Fibroblast of peridontal ligament (primary cell): ENCODE results near the gene LRP2.

Experiments
- DNase-seq: peaks from one replicate; pipeline ENCODE4 v3.0.0-alpha.2; 2010; ENCODE audit errors: extremely low read depth

LRP2 gene

DNA sequence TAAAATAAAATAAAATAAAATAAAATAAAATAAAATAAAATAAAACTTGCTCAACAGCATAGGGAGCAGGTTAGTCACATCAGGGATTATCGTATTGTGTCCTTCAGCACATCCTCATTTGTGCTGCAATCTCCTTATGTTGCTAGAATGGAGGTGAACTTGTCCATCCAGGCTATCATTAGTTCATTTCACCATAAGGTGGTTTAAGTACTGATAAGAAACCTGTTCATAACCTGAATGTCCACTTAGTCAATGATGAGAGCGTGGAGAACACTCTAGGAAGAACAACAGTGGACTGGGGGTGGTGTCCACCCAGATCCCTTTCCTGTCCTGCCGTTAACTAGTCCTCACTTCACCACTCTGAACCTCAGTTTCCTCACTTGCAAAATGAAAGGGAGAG is 271.1 kb downstream of the LRP2 start:
- DNase-seq: no peak

DNA sequence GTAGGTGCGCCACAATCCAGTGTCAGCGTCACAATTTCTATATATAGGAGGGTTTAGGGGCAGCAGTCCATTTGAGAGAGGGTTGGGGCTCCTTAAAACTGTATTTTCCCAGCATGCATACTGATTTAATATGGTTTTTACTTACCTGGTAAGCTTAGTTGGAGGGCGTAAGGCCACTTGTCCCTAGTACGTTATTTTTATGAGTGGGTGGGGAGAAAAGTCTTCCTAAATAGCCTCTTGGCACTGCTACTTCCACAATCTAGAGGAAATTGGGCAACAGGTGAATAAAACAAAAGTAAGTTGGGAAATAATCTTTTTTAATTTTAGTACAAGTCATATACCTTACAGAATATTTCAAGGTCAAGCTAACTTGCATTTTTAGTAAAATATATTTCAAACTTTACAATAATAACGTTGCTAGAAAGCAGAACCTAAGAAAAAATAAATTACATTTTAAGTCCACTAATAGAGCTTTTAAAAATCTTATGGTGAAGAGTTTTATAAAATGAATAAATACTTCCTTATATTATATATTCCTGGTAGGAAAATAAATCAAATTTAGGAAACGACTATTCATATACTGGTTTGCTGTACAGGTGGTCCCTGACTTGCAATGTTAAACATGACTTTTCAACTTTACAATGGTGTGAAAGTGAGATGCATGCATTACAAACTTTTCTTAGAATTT is 272.1 kb downstream of the LRP2 start:
- DNase-seq: no peak

DNA sequence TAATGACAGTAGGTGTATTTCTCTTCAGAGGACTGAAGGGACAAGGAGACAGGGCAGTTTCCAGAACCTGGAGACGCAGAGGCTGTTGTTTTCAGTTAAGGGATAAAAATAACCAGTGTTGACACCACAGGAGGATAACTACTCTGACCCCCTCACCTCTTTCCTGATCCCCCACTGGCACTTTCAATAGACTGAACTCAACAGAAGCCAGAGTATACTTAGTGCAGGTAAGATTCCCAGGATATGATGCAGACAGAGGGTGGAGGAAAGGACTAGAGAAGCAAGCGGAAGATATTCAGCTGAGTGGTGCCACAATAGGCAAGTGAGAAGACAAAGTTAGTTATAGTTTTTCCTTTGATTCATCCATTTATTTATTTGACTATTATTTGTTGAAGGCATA is 273.2 kb downstream of the LRP2 start:
- DNase-seq: no peak

DNA sequence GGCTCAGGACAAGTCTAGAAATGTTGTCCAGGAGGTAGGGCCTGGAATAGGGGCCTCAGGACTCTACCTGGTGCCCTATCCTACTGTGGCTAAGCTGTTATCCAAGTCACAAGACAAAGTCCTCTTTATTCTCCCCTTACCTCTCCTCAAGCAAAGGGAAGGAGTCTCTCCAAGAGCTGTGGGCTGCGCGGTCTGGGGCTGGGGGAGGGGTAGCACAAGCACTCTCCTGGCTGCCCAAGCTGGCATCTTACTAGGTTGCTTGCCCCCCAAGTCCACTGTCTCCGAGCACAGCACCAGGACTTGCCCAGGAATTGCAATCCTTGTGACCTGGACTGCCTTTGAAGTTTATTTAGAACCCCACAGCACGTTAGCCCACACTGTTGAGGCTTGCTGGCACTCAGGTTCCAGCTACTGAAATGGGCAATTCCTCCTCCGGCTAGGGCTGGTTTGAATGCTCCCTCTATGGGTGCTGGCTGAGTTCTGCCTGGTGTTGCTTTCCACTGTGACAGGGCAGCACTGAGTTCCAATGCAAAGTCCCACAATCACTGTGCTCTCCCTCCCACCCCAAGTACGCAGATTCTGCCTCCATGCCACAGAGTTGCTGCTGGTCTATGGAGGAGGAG is 274.5 kb downstream of the LRP2 start:
- no peak for DNase-seq

DNA sequence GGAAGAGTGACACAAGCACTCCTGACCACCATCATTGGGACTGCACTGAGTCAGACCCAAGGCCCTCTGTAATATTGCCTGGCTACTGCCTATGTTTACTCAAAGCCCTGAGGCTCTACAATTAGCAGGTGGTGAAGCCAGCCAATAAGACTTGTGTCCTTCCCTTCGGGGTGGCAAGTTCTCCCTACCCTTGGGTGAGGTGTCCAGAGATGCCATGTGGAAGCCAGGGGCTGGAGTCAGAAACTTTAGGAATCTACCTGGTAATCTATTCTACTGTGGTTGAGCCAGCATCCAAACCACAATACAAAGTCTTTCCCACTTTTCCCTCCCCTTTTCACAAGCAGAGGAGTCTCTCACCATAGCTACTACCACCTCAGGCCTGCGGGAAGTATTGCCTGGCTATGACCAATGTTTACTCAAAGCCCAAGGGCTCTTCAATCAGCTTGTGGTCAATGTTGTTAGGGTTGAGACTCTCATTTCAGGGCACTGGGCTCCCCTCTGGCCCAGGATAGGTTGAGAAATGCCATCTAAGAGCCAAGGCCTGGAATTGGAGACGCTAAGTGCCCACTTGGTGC is 275.4 kb downstream of the LRP2 start:
- peak; percentile 31 for DNase-seq

DNA sequence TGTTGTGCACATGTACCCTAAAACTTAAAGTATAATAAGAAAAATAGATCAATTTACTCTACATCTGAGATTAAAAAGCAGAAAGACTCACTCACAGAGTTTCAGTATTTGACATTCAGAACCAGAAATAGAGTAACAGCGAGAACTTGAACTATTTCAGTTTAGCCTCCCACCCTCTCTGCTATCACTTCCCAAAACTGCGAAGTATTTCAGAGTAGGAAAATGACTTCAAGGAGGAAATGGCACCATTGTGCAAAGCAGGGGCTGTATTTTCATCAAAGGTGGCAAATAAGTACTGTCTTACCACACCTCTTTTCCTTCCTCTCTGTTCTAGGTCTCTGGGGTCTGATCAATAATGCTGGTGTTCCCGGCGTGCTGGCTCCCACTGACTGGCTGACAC is 279.3 kb downstream of the LRP2 start:
- DNase-seq: no peak

DNA sequence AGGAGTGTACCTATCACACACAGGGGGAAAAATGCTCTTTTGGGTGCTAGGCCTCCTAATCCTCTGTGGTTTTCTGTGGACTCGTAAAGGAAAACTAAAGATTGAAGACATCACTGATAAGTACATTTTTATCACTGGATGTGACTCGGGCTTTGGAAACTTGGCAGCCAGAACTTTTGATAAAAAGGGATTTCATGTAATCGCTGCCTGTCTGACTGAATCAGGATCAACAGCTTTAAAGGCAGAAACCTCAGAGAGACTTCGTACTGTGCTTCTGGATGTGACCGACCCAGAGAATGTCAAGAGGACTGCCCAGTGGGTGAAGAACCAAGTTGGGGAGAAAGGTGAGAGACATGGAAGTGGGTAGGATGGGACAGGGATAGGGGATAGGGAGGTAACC is 280.8 kb downstream of the LRP2 start:
- no peak for DNase-seq

DNA sequence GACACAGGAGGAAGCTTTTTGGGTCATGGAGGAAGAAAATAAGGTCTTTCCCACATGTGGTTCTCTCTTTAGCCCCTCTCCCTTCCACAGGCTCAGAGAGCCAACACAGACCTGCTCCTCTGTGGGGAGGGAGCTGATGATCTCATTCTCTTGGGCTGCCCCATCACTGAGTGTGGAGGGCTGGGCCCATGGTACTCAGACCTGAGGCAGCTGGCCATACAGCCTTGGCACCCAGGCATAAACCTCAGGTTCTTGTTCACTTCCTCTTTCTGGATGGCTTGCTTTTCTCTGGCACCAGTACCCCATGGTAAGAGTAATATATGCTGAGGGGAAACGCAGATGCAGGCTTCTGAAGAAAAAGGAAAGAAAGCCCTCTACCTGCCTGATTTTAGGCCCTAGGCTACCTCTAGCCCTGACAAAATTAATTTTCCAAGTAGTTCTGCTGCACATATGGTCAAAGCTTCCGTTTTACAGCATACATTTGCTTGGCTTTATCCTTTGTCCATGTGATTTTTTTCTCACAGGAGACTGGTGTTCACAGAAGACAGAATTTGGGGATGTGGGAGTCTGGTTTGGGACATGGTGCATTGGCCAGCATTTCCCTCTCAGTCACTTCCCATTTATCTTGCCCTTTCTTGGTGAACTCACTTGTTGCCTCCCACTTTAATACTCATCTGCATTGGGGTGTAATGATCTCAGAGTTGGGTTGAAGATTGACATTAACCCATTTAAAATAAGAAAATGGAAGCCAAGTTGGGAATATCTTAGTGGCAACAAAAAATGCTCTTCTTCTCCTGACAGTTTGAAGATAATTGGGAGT is 281.9 kb downstream of the LRP2 start:
- DNase-seq: no peak

DNA sequence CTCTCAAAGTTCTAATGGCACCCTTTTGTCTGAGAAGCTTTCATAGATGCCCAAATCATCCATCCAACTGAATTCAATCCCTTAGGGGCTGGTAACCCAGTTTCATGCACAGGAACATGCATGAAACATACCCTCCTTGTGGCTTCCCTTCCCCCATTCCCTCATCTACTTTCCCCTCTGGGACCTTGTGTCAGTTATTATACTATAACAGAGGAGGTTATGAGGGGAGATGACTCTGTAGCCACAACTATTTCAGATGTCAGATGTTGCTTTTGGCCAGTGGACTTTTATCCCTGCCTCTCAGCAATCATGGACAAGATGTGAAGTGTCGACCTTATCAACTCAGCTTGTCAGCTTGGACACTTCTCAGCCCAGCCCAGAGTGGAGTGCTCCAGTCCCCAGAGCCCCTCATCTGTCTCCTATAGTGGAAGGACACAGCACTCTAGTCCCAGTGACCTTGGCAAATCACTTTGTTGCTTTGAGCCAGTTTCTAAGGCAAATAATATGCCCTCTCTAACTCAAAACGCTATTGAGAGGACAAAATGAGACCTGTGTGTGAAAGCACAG is 284.6 kb downstream of the LRP2 start:
- DNase-seq: no peak
